ENCODE data around the gene KMT2A. TPM values are rescaled to one million over a fixed set of nuclear protein-coding genes. Genes with fewer than 3 reads are reported as not detected.

Gene KMT2A
- polyA plus RNA-seq, 1 donor from 2014 or later = 16.7 TPM

- Histone ChIP-seq H3K27ac (ENCODE audit: low read length) (no peak overlapping the region), H4K20me1 (ENCODE audit: insufficient read depth) (no peaks in the 10 kb centered on the region), H3K4me2 (ENCODE audit: low read length) (no peak overlapping the region), H3K9ac (ENCODE audit: low read length) (no peak overlapping the region), H3K36me3 (ENCODE audit: insufficient read depth, low read length) (peaks cover 5% of the 10 kb centered on the region), H3K4me3 (ENCODE audit: low read length) (no peak overlapping the region), H3K27me3 (ENCODE audit: insufficient read depth, low read depth, low read length) (no peaks in the 10 kb centered on the region), H3K9me3 (ENCODE audit: low read length) (no peaks in the 10 kb centered on the region), H3K9me2 (ENCODE audit: insufficient read depth, low read length) (no peaks in the 10 kb centered on the region), H3K79me2 (replicated peaks; ENCODE audit: insufficient read depth, low read length) (peaks cover 12% of the 10 kb centered on the region), H3F3A (ENCODE audit: insufficient read depth, low read length, poor library complexity, severe bottlenecking) (no peaks in the 10 kb centered on the region), H2AFZ (ENCODE audit: low read depth, low read length) (no peak overlapping the region)
- TF ChIP-seq SMC3 (conservative IDR thresholded peaks at IDR 0.05; ENCODE audit: poor library complexity) = no peak
- no peak for TF ChIP-seq RAD21 (conservative IDR thresholded peaks at IDR 0.05)
- no peak for TF ChIP-seq CTCF (IDR thresholded peaks at IDR 0.05; ENCODE audit: poor library complexity, severe bottlenecking)
- no peak for TF ChIP-seq TAF1 (IDR thresholded peaks at IDR 0.05; ENCODE audit: low read depth)
- TF ChIP-seq REST (IDR thresholded peaks at IDR 0.05; ENCODE audit: borderline replicate concordance) = no peak
- TF ChIP-seq EZH2 (IDR thresholded peaks at IDR 0.05; ENCODE audit: borderline replicate concordance, insufficient read depth, low read length, poor library complexity, severe bottlenecking) = no peak
- TF ChIP-seq MXI1 (conservative IDR thresholded peaks at IDR 0.05; ENCODE audit: poor library complexity, severe bottlenecking) = no peak
- no peak for TF ChIP-seq EP300 (conservative IDR thresholded peaks at IDR 0.05; ENCODE audit: poor library complexity, severe bottlenecking)
These were observed 90.4 kb downstream of the KMT2A start for GRCh38 chr11:118526688-118527087.

- peaks cover 5% of the 10 kb centered on the region for H3K36me3 ChIP-seq (ENCODE audit: insufficient read depth, low read length)
- no peaks in the 10 kb centered on the region for H3F3A ChIP-seq (ENCODE audit: insufficient read depth, low read length, poor library complexity, severe bottlenecking)
- no peaks in the 10 kb centered on the region for H3K9me2 ChIP-seq (ENCODE audit: insufficient read depth, low read length)
- no peak within 1 kb of the TSS for H3K4me2 ChIP-seq (ENCODE audit: low read length)
- H3K9ac ChIP-seq (ENCODE audit: low read length) = no peak within 1 kb of the TSS
- no peaks in the 10 kb centered on the region for H3K27me3 ChIP-seq (ENCODE audit: insufficient read depth, low read depth, low read length)
- H3K4me3 ChIP-seq (ENCODE audit: low read length) = no peak within 1 kb of the TSS
- TF ChIP-seq EP300 (conservative IDR thresholded peaks at IDR 0.05; ENCODE audit: poor library complexity, severe bottlenecking) (no peak), REST (IDR thresholded peaks at IDR 0.05; ENCODE audit: borderline replicate concordance) (no peak), RAD21 (conservative IDR thresholded peaks at IDR 0.05) (no peak), TAF1 (IDR thresholded peaks at IDR 0.05; ENCODE audit: low read depth) (no peak), EZH2 (IDR thresholded peaks at IDR 0.05; ENCODE audit: borderline replicate concordance, insufficient read depth, low read length, poor library complexity, severe bottlenecking) (no peak), CTCF (IDR thresholded peaks at IDR 0.05; ENCODE audit: poor library complexity, severe bottlenecking) (no peak), SMC3 (conservative IDR thresholded peaks at IDR 0.05; ENCODE audit: poor library complexity) (no peak), MXI1 (conservative IDR thresholded peaks at IDR 0.05; ENCODE audit: poor library complexity, severe bottlenecking) (no peak), POLR2AphosphoS5 (IDR thresholded peaks at IDR 0.05) (no peak)
- no peak within 1 kb of the TSS for H3K27ac ChIP-seq (ENCODE audit: low read length)
- H3K9me3 ChIP-seq (ENCODE audit: low read length) = no peaks in the 10 kb centered on the region
- H2AFZ ChIP-seq (ENCODE audit: low read depth, low read length) = no peak within 1 kb of the TSS
- no peaks in the 10 kb centered on the region for H4K20me1 ChIP-seq (ENCODE audit: insufficient read depth)
- H3K79me2 ChIP-seq (replicated peaks; ENCODE audit: insufficient read depth, low read length) = peaks cover 16% of the 10 kb centered on the region
These were observed 90.8 kb downstream of the KMT2A start, which contains the start of gene TTC36 for GRCh38 chr11:118527109-118527508. TTC36 (plus strand) TSS chr11:118527474; CDS start chr11:118527495, 21 bp downstream.

All from neural cell (in vitro differentiated cells).